Measurements from ENCODE around the gene ALS2CL.

Gene ALS2CL

DNA sequence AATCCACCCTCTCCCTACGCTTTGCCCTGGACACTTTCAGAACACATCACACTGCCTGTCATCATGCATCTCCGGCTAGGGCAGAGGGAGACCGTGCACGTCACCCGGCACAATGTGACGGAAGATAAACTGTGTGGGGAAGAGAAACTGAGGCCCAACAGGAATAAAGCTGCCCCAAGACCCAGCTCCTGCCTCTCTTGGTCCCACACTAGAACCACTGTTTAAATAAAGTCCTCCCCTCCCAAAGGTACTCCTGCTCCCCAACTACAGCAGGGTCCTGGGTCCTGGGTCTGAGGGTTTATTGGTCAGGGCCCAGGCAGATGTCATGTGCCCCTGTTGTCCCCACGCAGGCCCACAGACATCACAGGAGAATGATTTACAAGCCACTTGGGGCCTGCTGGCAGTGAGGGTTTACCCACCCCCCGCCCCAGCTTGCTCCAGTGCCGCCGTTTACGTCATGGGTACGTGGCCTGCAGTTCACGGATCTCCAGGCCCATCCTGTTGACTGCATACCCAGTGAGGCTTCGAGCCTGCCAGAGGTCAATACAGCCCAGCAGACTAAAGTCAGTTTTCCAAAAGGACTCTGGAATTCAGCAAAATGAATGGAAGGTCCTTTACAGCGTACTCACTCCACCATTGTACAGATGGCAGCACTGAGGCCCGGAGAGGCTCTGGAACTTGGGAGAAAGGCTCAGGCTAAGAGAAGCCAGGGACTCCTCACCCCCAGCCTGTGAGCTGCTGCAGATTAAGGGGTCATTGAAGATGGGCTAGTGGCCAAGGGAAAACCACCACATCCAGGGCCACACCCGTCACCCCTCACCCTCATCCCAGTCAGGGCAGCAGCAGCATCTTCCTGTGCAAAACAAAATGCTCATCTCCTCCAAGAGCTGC lies 23.2 kb downstream of the ALS2CL start:
- no peak overlapping the region for H3K4me3 ChIP-seq (replicated peaks; ENCODE audit: low read depth, low read length)
- DNase-seq (ENCODE audit: extremely low read depth, low read depth): no peak
- TF ChIP-seq, protein P1, sequence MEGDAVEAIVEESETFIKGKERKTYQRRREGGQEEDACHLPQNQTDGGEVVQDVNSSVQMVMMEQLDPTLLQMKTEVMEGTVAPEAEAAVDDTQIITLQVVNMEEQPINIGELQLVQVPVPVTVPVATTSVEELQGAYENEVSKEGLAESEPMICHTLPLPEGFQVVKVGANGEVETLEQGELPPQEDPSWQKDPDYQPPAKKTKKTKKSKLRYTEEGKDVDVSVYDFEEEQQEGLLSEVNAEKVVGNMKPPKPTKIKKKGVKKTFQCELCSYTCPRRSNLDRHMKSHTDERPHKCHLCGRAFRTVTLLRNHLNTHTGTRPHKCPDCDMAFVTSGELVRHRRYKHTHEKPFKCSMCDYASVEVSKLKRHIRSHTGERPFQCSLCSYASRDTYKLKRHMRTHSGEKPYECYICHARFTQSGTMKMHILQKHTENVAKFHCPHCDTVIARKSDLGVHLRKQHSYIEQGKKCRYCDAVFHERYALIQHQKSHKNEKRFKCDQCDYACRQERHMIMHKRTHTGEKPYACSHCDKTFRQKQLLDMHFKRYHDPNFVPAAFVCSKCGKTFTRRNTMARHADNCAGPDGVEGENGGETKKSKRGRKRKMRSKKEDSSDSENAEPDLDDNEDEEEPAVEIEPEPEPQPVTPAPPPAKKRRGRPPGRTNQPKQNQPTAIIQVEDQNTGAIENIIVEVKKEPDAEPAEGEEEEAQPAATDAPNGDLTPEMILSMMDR (IDR thresholded peaks at IDR 0.05; ENCODE audit: low read depth, low read length, missing control alignments): no peak

DNA sequence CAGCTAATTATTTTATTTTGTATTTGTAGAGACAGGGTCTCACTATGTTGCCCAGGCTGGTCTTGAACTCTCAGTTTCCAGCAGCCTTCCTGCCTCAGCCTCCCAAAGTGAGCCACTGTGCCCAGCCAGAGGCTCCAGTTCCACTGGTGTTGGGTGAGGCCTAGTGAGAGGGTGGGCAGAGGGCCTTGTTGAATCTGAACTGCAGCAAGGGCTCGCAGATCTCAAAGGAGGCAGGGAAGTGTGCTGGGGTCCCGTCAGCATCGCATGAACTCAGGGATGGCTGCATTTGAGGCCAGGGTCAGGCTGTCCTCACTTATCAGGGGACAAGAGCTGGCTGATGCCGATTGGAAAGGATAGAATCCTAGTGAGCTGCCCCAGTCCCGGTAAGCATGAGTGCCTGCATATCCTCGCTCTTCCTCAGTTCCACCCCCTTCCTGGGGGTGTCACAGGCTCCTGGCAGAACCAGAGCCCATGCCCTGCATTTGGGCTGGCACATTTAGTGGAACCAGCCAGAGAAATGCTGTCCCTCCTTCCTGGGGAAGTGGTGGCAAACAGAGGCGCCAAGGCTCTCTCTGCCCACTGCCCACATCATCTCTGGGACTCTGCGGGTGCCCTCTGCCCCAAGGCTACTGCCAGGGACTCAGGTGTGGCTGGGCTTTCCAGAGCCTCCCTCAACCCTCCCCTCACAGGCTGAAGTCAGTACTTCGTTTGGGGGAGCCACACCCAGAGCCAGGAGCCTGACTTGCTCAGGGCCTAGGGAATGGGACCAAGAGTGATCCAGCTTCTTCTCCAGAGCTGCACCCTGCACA lies 24.1 kb downstream of the ALS2CL start:
- H3K4me3 ChIP-seq (replicated peaks; ENCODE audit: low read depth, low read length): no peak overlapping the region
- TF ChIP-seq, protein P1 (IDR thresholded peaks at IDR 0.05; ENCODE audit: low read depth, low read length, missing control alignments): no peak
- DNase-seq (ENCODE audit: extremely low read depth, low read depth): no peak

DNA sequence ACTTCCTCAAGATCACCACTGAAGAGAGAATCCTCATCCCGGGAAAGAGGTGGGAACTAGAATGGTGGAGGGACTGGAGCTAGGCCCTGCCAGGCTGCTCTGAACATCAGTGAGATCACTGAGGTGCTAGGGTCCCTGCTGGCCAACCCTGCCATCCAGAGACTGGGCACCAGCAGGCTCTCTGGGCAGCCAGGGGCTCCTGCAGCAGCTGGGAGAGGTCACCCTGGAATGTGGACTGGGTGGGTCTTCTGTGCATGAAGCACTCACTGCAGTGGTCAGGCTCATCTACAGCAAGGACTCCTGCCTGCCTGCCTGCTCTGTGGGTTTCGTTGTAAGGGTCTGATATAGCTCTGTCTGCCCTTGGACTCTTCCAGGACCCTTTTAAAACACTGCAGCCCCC lies 24.9 kb downstream of the ALS2CL start:
- no peak for DNase-seq (ENCODE audit: extremely low read depth, low read depth)

DNA sequence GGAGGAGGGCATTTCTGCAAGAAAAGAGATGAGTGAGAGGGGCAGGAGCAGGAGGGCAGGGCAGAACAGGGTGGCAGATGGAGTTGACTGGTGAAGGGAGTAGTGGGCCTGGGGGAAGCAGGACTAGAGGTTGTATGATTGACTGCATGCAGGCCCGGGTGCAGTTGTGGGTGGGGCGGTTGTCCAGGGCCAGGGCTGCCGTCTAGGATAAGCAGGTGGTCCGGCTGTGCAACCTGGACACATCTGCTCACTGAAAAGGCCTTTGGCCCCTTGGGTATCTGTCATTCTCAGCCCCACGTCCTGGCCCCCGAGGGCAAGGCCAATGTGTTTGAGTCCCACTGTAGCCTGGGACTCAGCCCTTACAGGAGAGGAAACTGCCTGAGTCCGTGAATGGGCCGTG lies 25.4 kb downstream of the ALS2CL start:
- H3K4me3 ChIP-seq (replicated peaks; ENCODE audit: low read depth, low read length): no peak overlapping the region
- no peak for DNase-seq (ENCODE audit: extremely low read depth, low read depth)
- TF ChIP-seq, protein P1 (IDR thresholded peaks at IDR 0.05; ENCODE audit: low read depth, low read length, missing control alignments): no peak

More for the DNA sequence above, 24.9 kb downstream of the ALS2CL start:
- H3K4me3 ChIP-seq (replicated peaks; ENCODE audit: low read depth, low read length): no peak overlapping the region
- TF ChIP-seq, protein P1 (IDR thresholded peaks at IDR 0.05; ENCODE audit: low read depth, low read length, missing control alignments): no peak

DNA sequence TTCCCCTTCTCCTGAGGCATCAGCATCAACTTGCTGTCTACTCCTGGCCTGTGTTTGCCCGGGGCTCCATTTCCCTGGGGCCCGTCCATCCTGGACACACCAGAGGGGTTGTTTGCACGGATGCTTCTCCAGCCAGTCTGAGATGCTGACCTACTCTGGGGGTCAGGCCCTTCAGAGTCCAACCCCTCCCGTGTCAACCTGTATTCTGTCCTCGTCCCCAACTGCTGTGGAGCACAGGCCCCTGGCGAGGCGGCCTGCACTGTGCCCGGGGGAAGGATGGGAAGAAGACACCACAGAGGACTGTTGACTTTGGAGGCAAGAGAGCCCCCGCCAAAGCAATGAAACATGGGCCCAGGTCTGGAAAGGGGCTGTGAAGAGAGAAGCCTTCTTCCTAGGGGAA lies 25.8 kb downstream of the ALS2CL start:
- H3K4me3 ChIP-seq (replicated peaks; ENCODE audit: low read depth, low read length): no peak overlapping the region
- TF ChIP-seq, protein P1 (IDR thresholded peaks at IDR 0.05; ENCODE audit: low read depth, low read length, missing control alignments): no peak
- no peak for DNase-seq (ENCODE audit: extremely low read depth, low read depth)

DNA sequence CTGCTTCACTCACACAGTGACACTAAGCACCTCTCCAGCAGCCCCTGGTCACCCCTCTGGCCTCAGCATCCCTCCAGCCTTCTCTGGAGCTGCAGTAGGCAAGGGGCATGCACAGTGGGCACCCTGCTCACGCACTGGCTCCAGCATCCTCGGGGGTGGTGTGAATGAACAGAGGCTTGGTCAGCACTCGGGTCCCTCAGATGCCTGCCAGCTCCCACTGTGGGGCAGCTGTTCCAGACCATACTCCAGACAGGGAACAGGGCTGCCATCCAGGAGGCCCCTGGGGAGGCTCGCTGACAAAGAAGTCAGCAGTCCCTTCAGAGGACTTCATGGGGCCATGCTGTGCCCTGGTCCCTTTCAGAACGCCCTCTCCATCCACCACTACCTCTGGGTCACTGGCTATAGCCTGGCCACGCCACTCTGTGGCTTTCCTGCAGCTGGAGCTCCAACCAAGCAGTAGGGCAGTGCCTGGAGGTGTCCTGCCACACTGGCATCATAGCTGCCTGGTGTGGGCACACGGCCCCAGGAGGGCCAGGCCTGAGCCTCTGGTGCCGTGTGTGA lies 26.3 kb downstream of the ALS2CL start:
- TF ChIP-seq, protein P1 (IDR thresholded peaks at IDR 0.05; ENCODE audit: low read depth, low read length, missing control alignments): no peak
- no peak overlapping the region for H3K4me3 ChIP-seq (replicated peaks; ENCODE audit: low read depth, low read length)
- DNase-seq (ENCODE audit: extremely low read depth, low read depth): no peak

All from HFF-Myc (cell line).